B cell (primary cell): Measurements from ENCODE around the gene ALX3.

Experiments
- EZH2 ChIP-seq: IDR thresholded peaks from 2 replicates; pipeline ENCODE4 v1.6.1; 2012; ENCODE audit warnings: borderline replicate concordance, low read depth, mild to moderate bottlenecking, moderate library complexity, low read length; ENCODE audit not compliant: insufficient read depth, poor library complexity, severe bottlenecking
- TF ChIP-seq, protein P1 (sequence below): fragments of 200-600 bp; IDR thresholded peaks from one replicate; pipeline ENCODE4 v1.8.0; 2022; ENCODE audit warnings: antibody characterized with exemption, mild to moderate bottlenecking

DNA sequence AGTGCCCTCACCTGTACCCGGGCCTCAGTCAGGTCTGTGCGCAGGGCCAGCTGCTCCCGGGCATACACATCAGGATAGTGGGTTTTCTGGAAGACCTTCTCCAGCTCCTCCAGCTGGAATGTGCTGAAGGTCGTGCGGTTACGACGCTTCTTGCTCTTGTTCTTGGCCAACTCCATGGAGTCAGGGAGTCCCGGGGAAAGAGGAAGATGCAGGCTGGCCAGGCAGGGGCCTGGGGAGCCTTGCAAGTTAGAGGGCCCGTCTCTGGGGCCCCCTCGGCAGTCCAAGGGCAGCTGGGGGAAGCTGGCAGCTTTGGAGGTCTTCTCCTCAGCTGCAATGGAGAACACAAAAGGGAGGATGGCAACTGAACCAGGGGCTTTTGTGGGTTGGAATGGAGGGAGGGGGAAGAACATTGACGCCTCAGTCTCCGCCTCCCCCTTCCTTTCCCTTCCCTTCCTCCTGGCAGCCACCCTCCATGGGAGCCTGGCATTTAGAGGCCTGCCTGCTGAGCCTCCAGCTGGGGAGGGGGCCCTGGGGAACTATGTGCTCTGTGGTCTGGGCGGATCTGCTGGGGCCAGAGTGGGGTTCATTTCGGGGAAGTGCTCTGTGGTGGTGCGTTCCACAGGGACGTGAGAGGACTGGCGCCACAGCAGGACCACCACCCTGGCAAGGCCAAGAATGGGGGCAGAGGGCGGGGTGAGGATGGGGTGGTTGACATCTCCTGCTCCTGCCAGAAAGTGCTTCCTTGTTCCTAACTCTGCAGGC is 5.7 kb downstream of the ALX3 start:
- TF ChIP-seq, protein P1, sequence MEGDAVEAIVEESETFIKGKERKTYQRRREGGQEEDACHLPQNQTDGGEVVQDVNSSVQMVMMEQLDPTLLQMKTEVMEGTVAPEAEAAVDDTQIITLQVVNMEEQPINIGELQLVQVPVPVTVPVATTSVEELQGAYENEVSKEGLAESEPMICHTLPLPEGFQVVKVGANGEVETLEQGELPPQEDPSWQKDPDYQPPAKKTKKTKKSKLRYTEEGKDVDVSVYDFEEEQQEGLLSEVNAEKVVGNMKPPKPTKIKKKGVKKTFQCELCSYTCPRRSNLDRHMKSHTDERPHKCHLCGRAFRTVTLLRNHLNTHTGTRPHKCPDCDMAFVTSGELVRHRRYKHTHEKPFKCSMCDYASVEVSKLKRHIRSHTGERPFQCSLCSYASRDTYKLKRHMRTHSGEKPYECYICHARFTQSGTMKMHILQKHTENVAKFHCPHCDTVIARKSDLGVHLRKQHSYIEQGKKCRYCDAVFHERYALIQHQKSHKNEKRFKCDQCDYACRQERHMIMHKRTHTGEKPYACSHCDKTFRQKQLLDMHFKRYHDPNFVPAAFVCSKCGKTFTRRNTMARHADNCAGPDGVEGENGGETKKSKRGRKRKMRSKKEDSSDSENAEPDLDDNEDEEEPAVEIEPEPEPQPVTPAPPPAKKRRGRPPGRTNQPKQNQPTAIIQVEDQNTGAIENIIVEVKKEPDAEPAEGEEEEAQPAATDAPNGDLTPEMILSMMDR = no peak
- no peak for TF ChIP-seq EZH2
